HEK293T (cell line): ENCODE measurements around the gene SHISA6.

Experiments
- BHLHE40 ChIP-seq: fragments of 450-650 bp; IDR thresholded peaks from 2 replicates; pipeline ENCODE4 v1.6.1; 2016; ENCODE audit warnings: mild to moderate bottlenecking, moderate library complexity, borderline replicate concordance
- ELF4 ChIP-seq: fragments of 450-650 bp; IDR thresholded peaks from 2 replicates; pipeline ENCODE4 v1.6.1; 2017; ENCODE audit warnings: antibody characterized with exemption
- FOXM1 ChIP-seq: fragments of 450-650 bp; IDR thresholded peaks from 2 replicates; pipeline ENCODE4 v1.6.1; 2017; ENCODE audit warnings: mild to moderate bottlenecking, borderline replicate concordance
- HDGF ChIP-seq: fragments of 450-650 bp; IDR thresholded peaks from 2 replicates; pipeline ENCODE4 v1.6.1; 2017; ENCODE audit warnings: antibody characterized with exemption, borderline replicate concordance
- L3MBTL2 ChIP-seq: fragments of 450-650 bp; conservative IDR thresholded peaks from 2 replicates; pipeline ENCODE4 v1.6.1; 2016; ENCODE audit warnings: mild to moderate bottlenecking
- PKNOX1 ChIP-seq: fragments of 450-650 bp; IDR thresholded peaks from 2 replicates; pipeline ENCODE4 v1.6.1; 2016
- SP1 ChIP-seq: fragments of 450-650 bp; IDR thresholded peaks from 2 replicates; pipeline ENCODE4 v1.6.1; 2017
- TARDBP ChIP-seq: fragments of 450-650 bp; IDR thresholded peaks from 2 replicates; pipeline ENCODE4 v1.6.1; 2016
- ZNF384 ChIP-seq: fragments of 450-650 bp; IDR thresholded peaks from 2 replicates; pipeline ENCODE4 v1.6.1; 2016

GRCh38 chr17:11558681-11559234 lies 317.7 kb downstream of the SHISA6 start:
- TF ChIP-seq BHLHE40 (no peak), SP1 (no peak), FOXM1 (no peak), TARDBP (no peak), ZNF384 (no peak), PKNOX1 (no peak), HDGF (no peak), L3MBTL2 (no peak), ELF4 (no peak)
